Trophoblast cell (in vitro differentiated cells and primary cell): Measurements from ENCODE around the gene PDE4D.

Experiments used
- DNase-seq, 2 donors: peaks; one replicate each; pipeline ENCODE4 v3.0.0-alpha.2; 2016
- H2AFZ ChIP-seq: 2 replicates; pipeline ENCODE4 v1.6.1; 2013; ENCODE audit warnings: low read length, moderate library complexity, mild to moderate bottlenecking; ENCODE audit not compliant: insufficient read depth, poor library complexity
- H2AK5ac ChIP-seq: 2 replicates; pipeline ENCODE4 v1.6.1; 2013; ENCODE audit warnings: mild to moderate bottlenecking, low read length
- H2BK120ac ChIP-seq: 2 replicates; pipeline ENCODE4 v1.6.1; 2013; ENCODE audit warnings: low read length, mild to moderate bottlenecking, moderate library complexity; ENCODE audit not compliant: insufficient read depth, poor library complexity
- H2BK12ac ChIP-seq: 2 replicates; pipeline ENCODE4 v1.6.1; 2013; ENCODE audit warnings: mild to moderate bottlenecking, low read length, moderate library complexity
- H2BK5ac ChIP-seq: 2 replicates; pipeline ENCODE4 v1.6.1; 2013; ENCODE audit warnings: low read length, low read depth, moderate library complexity, mild to moderate bottlenecking; ENCODE audit not compliant: poor library complexity
- H3K14ac ChIP-seq: 2 replicates; pipeline ENCODE4 v1.6.1; 2013; ENCODE audit warnings: mild to moderate bottlenecking, low read length
- H3K18ac ChIP-seq: 2 replicates; pipeline ENCODE4 v1.6.1; 2013; ENCODE audit warnings: mild to moderate bottlenecking, low read length
- H3K23ac ChIP-seq: 2 replicates; pipeline ENCODE4 v1.6.1; 2013; ENCODE audit warnings: low read length
- H3K27ac ChIP-seq: 2 replicates; pipeline ENCODE4 v1.5.1; 2013; ENCODE audit warnings: low read depth, mild to moderate bottlenecking, inconsistent platforms, low read length, moderate library complexity
- H3K27me3 ChIP-seq: 2 replicates; pipeline ENCODE4 v1.6.1; 2013; ENCODE audit warnings: inconsistent platforms, mild to moderate bottlenecking, low read length, moderate library complexity; ENCODE audit not compliant: insufficient read depth
- H3K36me3 ChIP-seq, 2 experiments: 1 replicate in 1 of 2; 2 replicates in 1 of 2; pipeline ENCODE4 v1.6.1; 2013; ENCODE audit warnings: low read length in 2 of 2, mild to moderate bottlenecking in 2 of 2, moderate library complexity in 1 of 2; ENCODE audit not compliant: insufficient read depth in 2 of 2, control insufficient read depth in 1 of 2
- H3K4ac ChIP-seq: 2 replicates; pipeline ENCODE4 v1.6.1; 2013; ENCODE audit warnings: low read depth, mild to moderate bottlenecking, low read length, moderate library complexity
- H3K4me1 ChIP-seq, 2 experiments: 1 replicate in 1 of 2; 2 replicates in 1 of 2; pipeline ENCODE4 v1.6.1; 2013; ENCODE audit warnings: low read length in 2 of 2, mild to moderate bottlenecking in 2 of 2, moderate library complexity in 1 of 2; ENCODE audit not compliant: insufficient read depth in 2 of 2, control insufficient read depth in 1 of 2
- H3K4me2 ChIP-seq: 2 replicates; pipeline ENCODE4 v1.6.1; 2013; ENCODE audit warnings: inconsistent platforms, mild to moderate bottlenecking, low read length, moderate library complexity
- H3K4me3 ChIP-seq: 2 replicates; pipeline ENCODE4 v1.5.1; 2013; ENCODE audit warnings: mild to moderate bottlenecking, low read depth, low read length, inconsistent platforms
- H3K79me1 ChIP-seq: one replicate; pipeline ENCODE4 v1.6.1; 2013; ENCODE audit warnings: low read length
- H3K79me2 ChIP-seq: 2 replicates; pipeline ENCODE4 v1.6.1; 2013; ENCODE audit warnings: low read length, mild to moderate bottlenecking; ENCODE audit not compliant: control insufficient read depth, insufficient read depth, poor library complexity
- H3K9ac ChIP-seq: 2 replicates; pipeline ENCODE4 v1.6.1; 2013; ENCODE audit warnings: mild to moderate bottlenecking, low read length
- H3K9me3 ChIP-seq: 2 replicates; pipeline ENCODE4 v1.6.1; 2013; ENCODE audit warnings: low read depth, mild to moderate bottlenecking, control low read depth, inconsistent platforms, low read length; ENCODE audit not compliant: insufficient read depth
- H4K12ac ChIP-seq: 2 replicates; pipeline ENCODE4 v1.6.1; 2013; ENCODE audit warnings: low read depth, mild to moderate bottlenecking, low read length, moderate library complexity
- H4K8ac ChIP-seq: 2 replicates; pipeline ENCODE4 v1.6.1; 2013; ENCODE audit warnings: low read depth, mild to moderate bottlenecking, low read length, moderate library complexity
- H4K91ac ChIP-seq: one replicate; pipeline ENCODE4 v1.6.1; 2013; ENCODE audit warnings: low read depth, mild to moderate bottlenecking, low read length, moderate library complexity
- WGBS: extraction: QIAGEN DNeasy Blood & Tissue Kit; methylation state at CpG from one replicate; pipeline ENCODE4 v1.1.7; 2013; ENCODE audit warnings: missing lambda C conversion rate; ENCODE audit not compliant: insufficient read length, insufficient coverage; ENCODE audit errors: extremely low coverage; 5-methylcytosine and 5-hydroxymethylcytosine counted together

PDE4D gene

GRCh38 chr5:59772757-59773156, 120.8 kb downstream of the PDE4D start:
- H2BK5ac ChIP-seq, result no peak overlapping the region
- H4K8ac ChIP-seq, result no peak overlapping the region
- WGBS, result no CpG with 5 or more reads among the region's 2 CpGs
- no peak overlapping the region for H3K23ac ChIP-seq
- no peaks in the 10 kb centered on the region for H3K79me2 ChIP-seq
- no peak for DNase-seq
- H2AK5ac ChIP-seq, result no peak overlapping the region
- no peak overlapping the region for H4K12ac ChIP-seq
- no peak overlapping the region for H2AFZ ChIP-seq
- H3K4ac ChIP-seq, result no peak overlapping the region
- no peak overlapping the region for H3K27ac ChIP-seq
- no peak overlapping the region for H2BK120ac ChIP-seq
- no peak overlapping the region for H3K14ac ChIP-seq
- no peaks in the 10 kb centered on the region for H3K27me3 ChIP-seq
- no peaks in the 10 kb centered on the region for H3K9me3 ChIP-seq
- H4K91ac ChIP-seq, result no peak overlapping the region
- no peaks in the 10 kb centered on the region for H3K79me1 ChIP-seq
- no peak overlapping the region for H3K4me3 ChIP-seq
- H3K36me3 ChIP-seq, result no peaks in the 10 kb centered on the region
- H3K9ac ChIP-seq, result no peak overlapping the region
- H3K4me2 ChIP-seq, result no peak overlapping the region
- no peak overlapping the region for H2BK12ac ChIP-seq
- H3K18ac ChIP-seq, result no peak overlapping the region
- no peaks in the 10 kb centered on the region for H3K4me1 ChIP-seq

- Histone ChIP-seq H2AK5ac (no peak overlapping the region), H3K4ac (no peak overlapping the region), H3K9ac (no peak overlapping the region), H3K4me1 (no peaks in the 10 kb centered on the region), H2BK5ac (no peak overlapping the region), H3K79me1 (no peaks in the 10 kb centered on the region), H3K14ac (no peak overlapping the region), H3K36me3 (no peaks in the 10 kb centered on the region), H3K23ac (no peak overlapping the region), H4K8ac (no peak overlapping the region), H2BK12ac (no peak overlapping the region), H3K4me2 (no peak overlapping the region), H2AFZ (no peak overlapping the region), H4K91ac (no peak overlapping the region), H4K12ac (no peak overlapping the region), H3K4me3 (no peak overlapping the region), H3K9me3 (no peaks in the 10 kb centered on the region), H2BK120ac (no peak overlapping the region), H3K27ac (peak overlapping the region; percentile 34), H3K18ac (no peak overlapping the region), H3K79me2 (no peaks in the 10 kb centered on the region), H3K27me3 (no peaks in the 10 kb centered on the region)
- no CpG with 5 or more reads among the region's 2 CpGs for WGBS
- DNase-seq, result peak in 1 of 2 donors; percentile 27
Measured at GRCh38 chr5:59772206-59772605, 121.3 kb downstream of the PDE4D start.

- Histone ChIP-seq H3K79me2 (no peaks in the 10 kb centered on the region), H3K36me3 (no peaks in the 10 kb centered on the region), H3K9me3 (no peaks in the 10 kb centered on the region), H3K9ac (no peak overlapping the region), H4K12ac (no peak overlapping the region), H3K27ac (no peak overlapping the region), H3K79me1 (no peaks in the 10 kb centered on the region), H2BK12ac (no peak overlapping the region), H3K23ac (no peak overlapping the region), H2BK120ac (no peak overlapping the region), H2BK5ac (no peak overlapping the region), H3K4me2 (no peak overlapping the region), H2AFZ (no peak overlapping the region), H3K14ac (no peak overlapping the region), H2AK5ac (no peak overlapping the region), H3K4me3 (no peak overlapping the region), H4K8ac (no peak overlapping the region), H3K4ac (no peak overlapping the region), H3K27me3 (no peaks in the 10 kb centered on the region), H3K18ac (no peak overlapping the region), H4K91ac (no peak overlapping the region), H3K4me1 (no peaks in the 10 kb centered on the region)
- DNase-seq, result no peak
- no CpG with 5 or more reads among the region's 4 CpGs for WGBS
Measured at GRCh38 chr5:59770953-59771352, 122.6 kb downstream of the PDE4D start.

- DNase-seq, result no peak
- H3K9ac ChIP-seq, result no peak overlapping the region
Measured at GRCh38 chr5:59769832-59770231, 123.7 kb downstream of the PDE4D start.

GRCh38 chr5:59769041-59769360, 124.5 kb downstream of the PDE4D start:
- peak overlapping the region; percentile 70 for H3K4me2 ChIP-seq
- H4K91ac ChIP-seq, result no peak overlapping the region
- no peak overlapping the region for H3K4ac ChIP-seq
- H3K36me3 ChIP-seq, result no peaks in the 10 kb centered on the region
- no peak overlapping the region for H3K4me3 ChIP-seq
- H3K14ac ChIP-seq, result no peak overlapping the region
- no peak overlapping the region for H2BK12ac ChIP-seq
- no peak overlapping the region for H2BK5ac ChIP-seq
- no peak overlapping the region for H4K8ac ChIP-seq
- no peak overlapping the region for H2AK5ac ChIP-seq
- no peak for DNase-seq
- H3K9ac ChIP-seq, result no peak overlapping the region
- H3K18ac ChIP-seq, result no peak overlapping the region
- H2BK120ac ChIP-seq, result no peak overlapping the region
- H3K27ac ChIP-seq, result no peak overlapping the region
- H4K12ac ChIP-seq, result no peak overlapping the region
- no peaks in the 10 kb centered on the region for H3K79me2 ChIP-seq
- no peak overlapping the region for H2AFZ ChIP-seq
- no peaks in the 10 kb centered on the region for H3K9me3 ChIP-seq
- H3K79me1 ChIP-seq, result no peaks in the 10 kb centered on the region
- WGBS, result no CpG with 5 or more reads among the region's 1 CpG
- no peak overlapping the region for H3K23ac ChIP-seq
- no peaks in the 10 kb centered on the region for H3K4me1 ChIP-seq
- H3K27me3 ChIP-seq, result no peaks in the 10 kb centered on the region

More at GRCh38 chr5:59769832-59770231, 123.7 kb downstream of the PDE4D start:
- Histone ChIP-seq H2BK12ac (no peak overlapping the region), H3K36me3 (no peaks in the 10 kb centered on the region), H3K27me3 (no peaks in the 10 kb centered on the region), H3K79me2 (no peaks in the 10 kb centered on the region), H3K9me3 (no peaks in the 10 kb centered on the region), H3K4me2 (no peak overlapping the region), H2BK120ac (no peak overlapping the region), H3K27ac (no peak overlapping the region), H3K23ac (no peak overlapping the region), H4K8ac (no peak overlapping the region), H3K4me3 (no peak overlapping the region), H3K18ac (no peak overlapping the region), H3K79me1 (no peaks in the 10 kb centered on the region), H3K4me1 (no peaks in the 10 kb centered on the region), H2AFZ (no peak overlapping the region), H4K91ac (no peak overlapping the region), H2BK5ac (no peak overlapping the region), H3K14ac (no peak overlapping the region), H3K4ac (no peak overlapping the region), H2AK5ac (no peak overlapping the region), H4K12ac (no peak overlapping the region)
